ENCODE results near the gene LBX2.

DNA sequence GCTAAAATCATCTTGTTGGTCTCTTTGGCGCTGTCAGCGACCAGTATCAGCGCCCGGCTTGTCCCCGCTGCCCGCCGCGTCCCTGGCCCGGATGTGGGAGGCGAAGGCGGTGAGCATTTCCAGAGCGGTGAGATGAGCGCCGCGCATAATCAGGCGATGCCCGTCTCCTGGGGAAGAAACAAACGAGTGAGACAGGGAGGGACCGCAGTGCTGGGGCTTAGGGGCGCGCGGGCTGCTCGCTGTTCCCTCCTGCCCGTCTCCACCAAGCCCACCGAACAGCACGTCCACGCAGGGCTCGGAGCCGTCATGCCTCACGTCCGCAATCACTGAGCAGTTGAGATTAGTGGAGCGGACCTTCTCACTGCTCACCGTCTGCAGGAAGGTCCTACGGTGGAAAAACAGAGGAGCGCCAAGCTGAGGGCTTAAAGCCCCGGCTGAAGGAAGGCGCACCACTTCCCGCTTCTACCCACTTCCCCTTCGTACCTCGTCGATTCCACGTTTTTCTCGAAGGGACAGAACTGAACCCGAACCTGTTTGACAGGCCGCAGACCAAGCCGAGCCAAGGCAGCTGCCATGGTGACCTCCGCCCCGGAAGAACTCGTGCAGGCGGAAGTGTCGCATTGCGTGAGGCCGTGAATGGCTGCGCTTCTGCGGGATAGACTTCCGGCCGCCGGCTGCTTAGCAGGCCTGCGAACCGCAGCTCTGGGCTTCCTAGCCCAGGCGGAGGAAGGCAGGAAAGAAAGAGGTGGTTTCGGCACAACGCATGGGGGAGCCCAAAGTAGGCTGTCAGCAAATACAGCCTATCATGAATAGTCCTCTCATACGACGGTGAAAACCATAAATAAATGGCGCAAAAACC is 27.1 kb downstream of the LBX2 start, which contains the start of gene MRPL53:
- TF ChIP-seq, protein P1, sequence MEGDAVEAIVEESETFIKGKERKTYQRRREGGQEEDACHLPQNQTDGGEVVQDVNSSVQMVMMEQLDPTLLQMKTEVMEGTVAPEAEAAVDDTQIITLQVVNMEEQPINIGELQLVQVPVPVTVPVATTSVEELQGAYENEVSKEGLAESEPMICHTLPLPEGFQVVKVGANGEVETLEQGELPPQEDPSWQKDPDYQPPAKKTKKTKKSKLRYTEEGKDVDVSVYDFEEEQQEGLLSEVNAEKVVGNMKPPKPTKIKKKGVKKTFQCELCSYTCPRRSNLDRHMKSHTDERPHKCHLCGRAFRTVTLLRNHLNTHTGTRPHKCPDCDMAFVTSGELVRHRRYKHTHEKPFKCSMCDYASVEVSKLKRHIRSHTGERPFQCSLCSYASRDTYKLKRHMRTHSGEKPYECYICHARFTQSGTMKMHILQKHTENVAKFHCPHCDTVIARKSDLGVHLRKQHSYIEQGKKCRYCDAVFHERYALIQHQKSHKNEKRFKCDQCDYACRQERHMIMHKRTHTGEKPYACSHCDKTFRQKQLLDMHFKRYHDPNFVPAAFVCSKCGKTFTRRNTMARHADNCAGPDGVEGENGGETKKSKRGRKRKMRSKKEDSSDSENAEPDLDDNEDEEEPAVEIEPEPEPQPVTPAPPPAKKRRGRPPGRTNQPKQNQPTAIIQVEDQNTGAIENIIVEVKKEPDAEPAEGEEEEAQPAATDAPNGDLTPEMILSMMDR (IDR thresholded peaks at IDR 0.05): no peak
- TF ChIP-seq EP300 (IDR thresholded peaks at IDR 0.05; ENCODE audit: borderline replicate concordance in 1 of 2, low read depth in 1 of 2, low read length in 1 of 2): no peak
- peak; percentile 96 for TF ChIP-seq CHD2 (IDR thresholded peaks at IDR 0.05; ENCODE audit: low read length, partially characterized antibody)
- TF ChIP-seq, protein P2, sequence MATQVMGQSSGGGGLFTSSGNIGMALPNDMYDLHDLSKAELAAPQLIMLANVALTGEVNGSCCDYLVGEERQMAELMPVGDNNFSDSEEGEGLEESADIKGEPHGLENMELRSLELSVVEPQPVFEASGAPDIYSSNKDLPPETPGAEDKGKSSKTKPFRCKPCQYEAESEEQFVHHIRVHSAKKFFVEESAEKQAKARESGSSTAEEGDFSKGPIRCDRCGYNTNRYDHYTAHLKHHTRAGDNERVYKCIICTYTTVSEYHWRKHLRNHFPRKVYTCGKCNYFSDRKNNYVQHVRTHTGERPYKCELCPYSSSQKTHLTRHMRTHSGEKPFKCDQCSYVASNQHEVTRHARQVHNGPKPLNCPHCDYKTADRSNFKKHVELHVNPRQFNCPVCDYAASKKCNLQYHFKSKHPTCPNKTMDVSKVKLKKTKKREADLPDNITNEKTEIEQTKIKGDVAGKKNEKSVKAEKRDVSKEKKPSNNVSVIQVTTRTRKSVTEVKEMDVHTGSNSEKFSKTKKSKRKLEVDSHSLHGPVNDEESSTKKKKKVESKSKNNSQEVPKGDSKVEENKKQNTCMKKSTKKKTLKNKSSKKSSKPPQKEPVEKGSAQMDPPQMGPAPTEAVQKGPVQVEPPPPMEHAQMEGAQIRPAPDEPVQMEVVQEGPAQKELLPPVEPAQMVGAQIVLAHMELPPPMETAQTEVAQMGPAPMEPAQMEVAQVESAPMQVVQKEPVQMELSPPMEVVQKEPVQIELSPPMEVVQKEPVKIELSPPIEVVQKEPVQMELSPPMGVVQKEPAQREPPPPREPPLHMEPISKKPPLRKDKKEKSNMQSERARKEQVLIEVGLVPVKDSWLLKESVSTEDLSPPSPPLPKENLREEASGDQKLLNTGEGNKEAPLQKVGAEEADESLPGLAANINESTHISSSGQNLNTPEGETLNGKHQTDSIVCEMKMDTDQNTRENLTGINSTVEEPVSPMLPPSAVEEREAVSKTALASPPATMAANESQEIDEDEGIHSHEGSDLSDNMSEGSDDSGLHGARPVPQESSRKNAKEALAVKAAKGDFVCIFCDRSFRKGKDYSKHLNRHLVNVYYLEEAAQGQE (IDR thresholded peaks at IDR 0.05; ENCODE audit: low read depth, low read length): peak; percentile 62; the same call in 1 of the 2 replicates
- TF ChIP-seq, protein P3, sequence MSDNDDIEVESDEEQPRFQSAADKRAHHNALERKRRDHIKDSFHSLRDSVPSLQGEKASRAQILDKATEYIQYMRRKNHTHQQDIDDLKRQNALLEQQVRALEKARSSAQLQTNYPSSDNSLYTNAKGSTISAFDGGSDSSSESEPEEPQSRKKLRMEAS (IDR thresholded peaks at IDR 0.05; ENCODE audit: low read depth): peak; percentile 88
- TF ChIP-seq TCF12 (IDR thresholded peaks at IDR 0.05): no peak; the same call in 1 of the 2 replicates
- TF ChIP-seq PBX3 (IDR thresholded peaks at IDR 0.05): peak; percentile 79
- peak; percentile 99 for TF ChIP-seq POLR2AphosphoS5 (IDR thresholded peaks at IDR 0.05; ENCODE audit: low read depth, low read length)
- TF ChIP-seq, protein P4, sequence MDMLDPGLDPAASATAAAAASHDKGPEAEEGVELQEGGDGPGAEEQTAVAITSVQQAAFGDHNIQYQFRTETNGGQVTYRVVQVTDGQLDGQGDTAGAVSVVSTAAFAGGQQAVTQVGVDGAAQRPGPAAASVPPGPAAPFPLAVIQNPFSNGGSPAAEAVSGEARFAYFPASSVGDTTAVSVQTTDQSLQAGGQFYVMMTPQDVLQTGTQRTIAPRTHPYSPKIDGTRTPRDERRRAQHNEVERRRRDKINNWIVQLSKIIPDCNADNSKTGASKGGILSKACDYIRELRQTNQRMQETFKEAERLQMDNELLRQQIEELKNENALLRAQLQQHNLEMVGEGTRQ (IDR thresholded peaks at IDR 0.05; ENCODE audit: borderline replicate concordance, low read depth, low read length): no peak
- TF ChIP-seq GABPA (IDR thresholded peaks at IDR 0.05; ENCODE audit: low read depth): peak; percentile 100
- peak; percentile 98 for TF ChIP-seq SIN3A (IDR thresholded peaks at IDR 0.05; ENCODE audit: borderline replicate concordance, low read depth, low read length)
- no peak for TF ChIP-seq FOXM1 (IDR thresholded peaks at IDR 0.05; ENCODE audit: low read depth)
